Activated T-helper 1 cell treated with Interleukin-2 at 50 U/mL for 16 hours (primary cell): ENCODE data around the gene CELF2.

Experiments
- DNase-seq: peaks from one replicate; pipeline ENCODE4 v3.0.0-alpha.2; 2020; ENCODE audit warnings: low read depth

Gene CELF2

GRCh38 chr10:11250304-11250703 is 232.6 kb downstream of the CELF2 start:
- no peak for DNase-seq

- DNase-seq = no peak
These were observed 235.2 kb downstream of the CELF2 start for GRCh38 chr10:11252887-11253286.

GRCh38 chr10:11253385-11254002 is 235.8 kb downstream of the CELF2 start:
- no peak for DNase-seq

- no peak for DNase-seq
These were observed 237.5 kb downstream of the CELF2 start for GRCh38 chr10:11255156-11255555.

GRCh38 chr10:11255796-11256444 is 238.2 kb downstream of the CELF2 start:
- no peak for DNase-seq

GRCh38 chr10:11256896-11257295 is 239.2 kb downstream of the CELF2 start:
- DNase-seq = no peak

- DNase-seq = no peak
These were observed 239.9 kb downstream of the CELF2 start for GRCh38 chr10:11257440-11258090.

- DNase-seq = no peak
These were observed 242.5 kb downstream of the CELF2 start for GRCh38 chr10:11260170-11260569.

- DNase-seq = no peak
These were observed 243.5 kb downstream of the CELF2 start for GRCh38 chr10:11261143-11261542.

- no peak for DNase-seq
These were observed 244.2 kb downstream of the CELF2 start for GRCh38 chr10:11261687-11262493.

- no peak for DNase-seq
These were observed 245.0 kb downstream of the CELF2 start for GRCh38 chr10:11262494-11263345.

- DNase-seq = no peak
These were observed 246.1 kb downstream of the CELF2 start for GRCh38 chr10:11263767-11264166.

- DNase-seq = no peak
These were observed 246.8 kb downstream of the CELF2 start for GRCh38 chr10:11264296-11265048.

- no peak for DNase-seq
These were observed 247.8 kb downstream of the CELF2 start for GRCh38 chr10:11265484-11265883.

- no peak for DNase-seq
These were observed 248.8 kb downstream of the CELF2 start for GRCh38 chr10:11266426-11266825.

- peak; percentile 48 for DNase-seq
These were observed 252.6 kb downstream of the CELF2 start for GRCh38 chr10:11270135-11270857.

- no peak for DNase-seq
These were observed 253.1 kb downstream of the CELF2 start for GRCh38 chr10:11270858-11271179.

GRCh38 chr10:11272915-11273389 is 255.3 kb downstream of the CELF2 start:
- no peak for DNase-seq

GRCh38 chr10:11274452-11274851 is 256.8 kb downstream of the CELF2 start:
- DNase-seq = no peak

- no peak for DNase-seq
These were observed 258.0 kb downstream of the CELF2 start for GRCh38 chr10:11275651-11276050.
